ENCODE data around the gene MGRN1. TPM values are rescaled to one million over a fixed set of nuclear protein-coding genes. Genes with fewer than 3 reads are reported as not detected.

Gene MGRN1
- total RNA-seq, 3 donors from 2014 or later: 26.7 to 28.5 (median 27.9) TPM

DNA sequence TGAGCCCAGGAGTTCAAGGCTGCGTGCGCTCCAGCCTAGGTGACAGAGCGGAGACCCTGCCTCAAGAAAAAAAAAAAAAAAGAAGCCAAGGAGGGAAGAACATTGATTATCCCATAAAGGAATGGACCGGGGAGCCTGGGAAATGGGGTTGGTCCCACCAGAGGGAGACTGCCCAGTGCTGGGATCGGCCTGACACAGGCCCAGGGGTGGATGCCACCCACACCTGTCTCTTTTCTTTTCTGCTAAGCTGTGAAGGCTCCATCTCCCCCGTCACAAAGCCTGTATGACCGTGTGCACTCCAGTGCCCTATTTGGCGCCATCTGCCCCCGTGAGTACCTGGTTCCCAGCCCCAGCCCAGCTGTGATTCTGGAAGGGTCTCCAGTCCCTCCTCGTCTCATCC, 25.6 kb upstream of the MGRN1 start:
- TF ChIP-seq POLR2AphosphoS5 (IDR thresholded peaks at IDR 0.05): no peak
- TF ChIP-seq POLR2A (IDR thresholded peaks at IDR 0.05): no peak
- TF ChIP-seq, protein P1, sequence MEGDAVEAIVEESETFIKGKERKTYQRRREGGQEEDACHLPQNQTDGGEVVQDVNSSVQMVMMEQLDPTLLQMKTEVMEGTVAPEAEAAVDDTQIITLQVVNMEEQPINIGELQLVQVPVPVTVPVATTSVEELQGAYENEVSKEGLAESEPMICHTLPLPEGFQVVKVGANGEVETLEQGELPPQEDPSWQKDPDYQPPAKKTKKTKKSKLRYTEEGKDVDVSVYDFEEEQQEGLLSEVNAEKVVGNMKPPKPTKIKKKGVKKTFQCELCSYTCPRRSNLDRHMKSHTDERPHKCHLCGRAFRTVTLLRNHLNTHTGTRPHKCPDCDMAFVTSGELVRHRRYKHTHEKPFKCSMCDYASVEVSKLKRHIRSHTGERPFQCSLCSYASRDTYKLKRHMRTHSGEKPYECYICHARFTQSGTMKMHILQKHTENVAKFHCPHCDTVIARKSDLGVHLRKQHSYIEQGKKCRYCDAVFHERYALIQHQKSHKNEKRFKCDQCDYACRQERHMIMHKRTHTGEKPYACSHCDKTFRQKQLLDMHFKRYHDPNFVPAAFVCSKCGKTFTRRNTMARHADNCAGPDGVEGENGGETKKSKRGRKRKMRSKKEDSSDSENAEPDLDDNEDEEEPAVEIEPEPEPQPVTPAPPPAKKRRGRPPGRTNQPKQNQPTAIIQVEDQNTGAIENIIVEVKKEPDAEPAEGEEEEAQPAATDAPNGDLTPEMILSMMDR (IDR thresholded peaks at IDR 0.05): no peak
- Histone ChIP-seq H3K27me3 (no peaks in the 10 kb centered on the region), H3K9me3 (no peaks in the 10 kb centered on the region), H3K27ac (no peak overlapping the region), H3K4me3 (no peak overlapping the region), H3K4me1 (no peaks in the 10 kb centered on the region), H3K36me3 (no peaks in the 10 kb centered on the region)
- intact Hi-C loops (cut with DNase I; ENCODE audit: low total_unique reads): no loop called here
- no peak for DNase-seq (ENCODE audit: low spot score in 2 of 2)

DNA sequence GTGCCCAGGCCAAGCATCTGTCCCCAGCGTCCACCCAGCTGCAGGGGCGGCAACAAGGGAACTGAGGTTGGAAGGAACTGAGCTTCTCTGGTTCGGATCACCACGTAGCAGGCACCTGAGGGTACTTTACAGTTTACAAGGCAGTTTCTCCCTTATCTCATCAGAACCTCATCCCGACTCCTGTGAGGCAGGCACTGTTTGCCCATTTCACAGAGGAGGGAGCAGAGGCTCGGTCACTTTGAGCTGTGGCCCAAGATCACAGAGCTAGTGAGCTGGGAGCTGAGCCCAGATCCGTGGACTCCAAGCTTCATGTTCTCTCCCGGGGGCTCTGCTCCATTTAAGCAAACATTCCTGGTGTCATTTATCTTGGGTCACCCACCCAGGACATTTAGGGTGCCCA, 25.1 kb upstream of the MGRN1 start:
- Histone ChIP-seq H3K36me3 (no peaks in the 10 kb centered on the region), H3K4me3 (no peak overlapping the region), H3K27me3 (no peaks in the 10 kb centered on the region), H3K27ac (no peak overlapping the region), H3K4me1 (no peaks in the 10 kb centered on the region), H3K9me3 (no peaks in the 10 kb centered on the region)
- DNase-seq (ENCODE audit: low spot score in 2 of 2): no peak
- intact Hi-C loops (cut with DNase I; ENCODE audit: low total_unique reads): no loop called here
- no peak for TF ChIP-seq POLR2A (IDR thresholded peaks at IDR 0.05)
- TF ChIP-seq, protein P1 (IDR thresholded peaks at IDR 0.05): no peak
- TF ChIP-seq POLR2AphosphoS5 (IDR thresholded peaks at IDR 0.05): no peak

DNA sequence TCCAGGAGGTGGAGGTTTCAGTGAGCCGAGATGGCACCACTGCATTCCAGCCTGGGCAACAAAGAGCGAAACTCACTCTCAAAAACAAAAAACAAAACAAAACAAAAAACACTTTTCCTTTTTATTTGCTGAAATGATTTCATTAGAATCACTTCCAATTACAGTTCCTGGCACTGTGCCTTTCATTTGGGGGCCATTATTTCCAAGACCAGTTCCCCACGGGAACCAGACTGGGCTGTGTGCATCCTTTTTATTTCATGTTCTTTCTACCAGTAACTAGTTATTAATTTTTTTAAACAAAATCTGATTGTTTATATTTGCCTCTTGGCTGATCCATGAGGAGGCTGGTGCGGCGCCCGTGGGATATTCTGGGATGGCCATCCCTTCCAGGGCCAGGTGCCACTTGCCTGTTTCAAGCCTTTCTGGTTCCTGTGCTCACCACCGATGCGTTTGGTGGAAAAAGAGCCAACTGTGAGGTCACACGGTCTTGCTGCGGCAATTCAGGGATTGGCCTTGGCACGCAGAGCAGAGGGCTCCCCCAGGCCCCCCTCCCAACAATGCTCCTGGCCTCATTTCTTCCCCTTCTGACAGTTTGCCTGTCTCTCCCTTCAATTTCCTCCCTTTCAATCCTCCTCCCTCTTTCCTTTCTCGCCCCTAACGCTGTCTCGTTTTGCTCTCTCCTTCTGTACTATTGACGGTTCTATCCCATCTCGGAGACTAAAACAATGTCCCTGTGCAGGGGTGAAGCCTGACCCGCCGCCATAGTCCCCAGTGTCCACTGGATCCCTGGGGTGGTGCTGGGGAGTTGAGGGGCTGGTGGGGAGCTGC, 23.4 kb upstream of the MGRN1 start:
- Histone ChIP-seq H3K4me1 (no peaks in the 10 kb centered on the region), H3K27me3 (no peaks in the 10 kb centered on the region), H3K27ac (no peak overlapping the region), H3K36me3 (no peaks in the 10 kb centered on the region), H3K4me3 (peak overlapping the region in 2 of 3 donors; percentile 3 to 37), H3K9me3 (no peaks in the 10 kb centered on the region)
- intact Hi-C loops (cut with DNase I; ENCODE audit: low total_unique reads): no loop called here
- TF ChIP-seq POLR2AphosphoS5 (IDR thresholded peaks at IDR 0.05) (no peak), POLR2A (IDR thresholded peaks at IDR 0.05) (no peak)
- TF ChIP-seq, protein P1 (IDR thresholded peaks at IDR 0.05): no peak
- peak in 1 of 2 donors; percentile 64 for DNase-seq (ENCODE audit: low spot score in 2 of 2)

DNA sequence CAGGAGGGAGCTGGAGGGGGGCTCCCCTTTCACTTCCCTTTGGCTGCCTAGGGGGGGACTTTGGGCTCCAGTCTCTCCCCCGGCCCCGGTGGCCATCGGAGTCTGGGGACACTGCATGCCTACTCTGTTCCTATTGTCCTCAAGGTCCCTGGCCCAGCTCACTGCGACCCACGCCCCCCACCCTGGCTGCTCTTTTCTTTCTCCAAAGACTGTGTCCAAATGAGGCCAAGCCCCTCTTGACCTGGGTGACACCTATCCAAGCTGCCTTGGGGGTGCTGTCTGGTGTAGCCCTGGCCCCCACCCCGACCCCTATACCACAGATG, 22.8 kb upstream of the MGRN1 start:
- intact Hi-C loops (cut with DNase I; ENCODE audit: low total_unique reads): no loop called here
- TF ChIP-seq POLR2AphosphoS5 (IDR thresholded peaks at IDR 0.05) (no peak), POLR2A (IDR thresholded peaks at IDR 0.05) (no peak)
- TF ChIP-seq, protein P1 (IDR thresholded peaks at IDR 0.05): no peak

DNA sequence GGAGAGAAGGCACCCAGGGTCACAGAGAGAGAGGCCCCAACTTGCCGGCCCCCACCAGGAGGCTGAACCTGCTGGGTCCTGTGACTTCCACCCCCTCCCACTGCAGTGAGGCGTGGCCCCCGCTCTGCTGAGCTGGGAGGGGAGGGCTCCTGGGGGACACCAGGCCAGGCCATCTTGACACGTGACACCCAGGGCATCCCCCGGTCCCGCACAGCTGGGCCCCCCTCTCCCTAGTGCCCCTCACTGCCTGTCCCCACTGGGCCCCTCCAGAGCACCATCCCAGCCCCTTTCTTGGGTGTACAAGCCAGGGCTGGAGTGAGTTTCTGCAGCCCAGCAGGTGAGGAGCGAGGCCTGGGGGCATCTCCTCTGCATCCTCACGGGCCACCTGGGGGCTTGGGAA, 22.3 kb upstream of the MGRN1 start:
- H3K4me3 ChIP-seq: no peak overlapping the region
- H3K27ac ChIP-seq: no peak overlapping the region
- DNase-seq (ENCODE audit: low spot score in 2 of 2): no peak
- no peaks in the 10 kb centered on the region for H3K36me3 ChIP-seq
- H3K9me3 ChIP-seq: no peaks in the 10 kb centered on the region
- no peaks in the 10 kb centered on the region for H3K4me1 ChIP-seq
- H3K27me3 ChIP-seq: no peaks in the 10 kb centered on the region
- intact Hi-C loops (cut with DNase I; ENCODE audit: low total_unique reads): no loop called here
- no peak for TF ChIP-seq POLR2AphosphoS5 (IDR thresholded peaks at IDR 0.05)
- TF ChIP-seq POLR2A (IDR thresholded peaks at IDR 0.05): no peak
- TF ChIP-seq, protein P1 (IDR thresholded peaks at IDR 0.05): no peak

More for the DNA sequence above, 22.8 kb upstream of the MGRN1 start:
- no peaks in the 10 kb centered on the region for H3K4me1 ChIP-seq
- H3K36me3 ChIP-seq: no peaks in the 10 kb centered on the region
- peak overlapping the region in 2 of 3 donors; percentile 3 to 37 for H3K4me3 ChIP-seq
- no peak overlapping the region for H3K27ac ChIP-seq
- H3K9me3 ChIP-seq: no peaks in the 10 kb centered on the region
- no peaks in the 10 kb centered on the region for H3K27me3 ChIP-seq
- no peak for DNase-seq (ENCODE audit: low spot score in 2 of 2)
